Amniotic stem cell (primary cell): ENCODE data around the gene TRAPPC5.
A peak's percentile ranks its signal among the peaks of the same experiment; 100 is the strongest.
"Not testable (repeated sequence)": the region's sequence is repeated elsewhere in the genome, so short reads cannot be mapped to it uniquely, and the experiment has no call there.

Experiments used
- DNase-seq: peaks from one replicate; lab custom pipeline; 2025; lab: John Stamatoyannopoulos, UW

The TRAPPC5 gene

DNA sequence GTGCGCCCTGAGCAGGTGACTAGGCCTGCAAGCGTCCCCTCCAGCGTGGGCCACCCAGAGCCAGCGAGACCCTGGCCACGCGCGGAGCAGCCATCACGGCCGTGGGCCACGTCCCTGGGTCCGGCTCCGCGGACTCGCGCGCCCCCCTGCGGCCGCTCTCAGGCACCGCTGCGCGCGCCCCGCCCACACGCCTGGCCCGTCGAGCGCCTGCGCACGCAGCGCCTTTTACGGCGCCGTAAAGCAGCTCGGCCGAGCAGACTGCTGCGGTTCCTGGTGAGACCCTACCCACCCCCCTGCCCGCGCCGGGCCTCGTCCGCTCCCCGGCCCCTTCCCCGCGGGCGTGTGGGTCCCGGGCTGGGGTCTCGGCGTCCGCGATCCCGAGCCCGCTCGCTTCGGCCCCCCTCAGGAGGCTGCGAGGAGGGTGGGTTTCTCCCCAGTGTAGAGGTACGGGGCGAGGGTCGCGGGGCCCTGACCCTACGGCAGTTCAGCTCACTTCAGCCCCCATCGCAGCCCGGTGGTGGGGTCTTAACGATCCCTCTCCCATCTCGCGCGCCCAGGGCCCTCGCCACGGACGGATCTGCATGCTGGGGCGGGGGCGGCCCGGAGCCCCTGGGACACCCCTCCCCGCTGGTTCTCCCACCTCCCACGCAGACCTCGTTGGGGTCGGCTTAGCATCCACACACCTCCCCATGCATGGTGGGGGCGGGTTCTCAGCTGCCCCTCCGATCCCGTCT is at the start of gene TRAPPC5:
Gene TRAPPC5 (plus strand): TSS at position 228 of the 734 bp plus-strand sequence. CDS start 1,421 bp downstream, outside the sequence.
- DNase-seq = peak; percentile 57

GRCh38 chr19:7631577-7631976 is 49.1 kb upstream of the TRAPPC5 start:
- no peak for DNase-seq

DNA sequence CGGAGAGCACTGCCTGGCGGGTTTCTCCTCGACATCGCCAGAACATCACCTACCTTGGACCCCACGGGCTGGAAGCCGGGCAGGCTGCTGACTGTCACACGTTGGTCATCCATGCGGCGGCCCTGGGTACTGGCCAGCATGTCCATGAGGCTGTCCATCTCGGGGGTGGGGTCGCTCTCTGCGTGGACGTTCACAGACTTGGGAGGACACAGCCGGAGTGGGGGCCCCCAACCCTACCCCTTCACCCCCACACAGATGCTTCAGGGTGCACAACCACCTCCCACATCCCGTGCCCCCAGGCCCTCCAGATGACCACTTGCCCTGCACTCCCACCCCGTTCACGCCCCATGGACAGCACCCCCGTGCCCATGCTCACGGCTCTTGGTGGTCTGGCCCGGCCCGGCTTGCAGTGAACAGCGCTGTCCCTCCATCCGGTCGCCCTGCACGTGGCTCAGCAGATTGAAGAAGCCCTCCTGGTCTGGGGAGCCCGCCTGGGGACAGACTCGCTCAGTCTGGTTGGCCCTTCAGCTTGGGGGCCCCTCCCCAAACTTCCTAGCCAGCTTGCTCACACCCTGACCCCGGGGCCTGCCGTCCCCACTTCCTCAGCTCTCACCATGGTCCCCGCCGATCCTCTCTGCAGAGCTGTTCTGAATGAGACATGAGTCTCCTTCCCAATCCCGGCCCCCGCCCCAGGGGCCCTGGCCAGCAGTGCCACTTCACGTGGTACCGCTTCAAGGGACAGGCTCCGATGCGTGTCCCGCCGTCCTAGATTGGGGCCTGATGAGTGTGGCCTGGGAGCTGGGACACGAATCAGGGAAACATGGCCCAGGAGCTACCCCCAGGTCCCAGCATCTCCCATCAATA is 48.1 kb upstream of the TRAPPC5 start:
- no peak for DNase-seq

- DNase-seq = no peak
Observed at GRCh38 chr19:7633698-7634097, 46.9 kb upstream of the TRAPPC5 start, which contains the start of gene PCP2. TSS of gene PCP2 (minus strand) at chr19:7633719. CDS start at chr19:7633457, 262 bp downstream.

- DNase-seq = no peak
Observed at GRCh38 chr19:7635670-7636069, 45.0 kb upstream of the TRAPPC5 start.

DNA sequence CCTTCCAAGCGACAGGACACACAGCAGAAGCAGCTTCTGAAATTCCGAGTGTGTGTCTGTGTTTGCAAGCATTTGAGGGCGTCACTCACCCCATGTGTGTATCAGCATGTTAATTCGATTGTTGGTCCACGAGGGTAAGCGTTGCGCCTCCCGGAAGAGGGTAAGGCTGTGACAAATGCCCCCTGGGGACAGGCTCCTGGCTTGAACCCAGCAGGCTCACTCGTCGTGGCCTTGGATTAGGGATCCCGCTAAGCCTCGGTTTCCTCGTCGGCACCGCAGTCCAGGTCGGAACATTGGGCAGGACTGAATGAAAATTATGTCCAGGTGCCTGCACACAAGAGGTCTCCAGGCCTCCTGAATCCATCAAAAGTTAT is 44.3 kb upstream of the TRAPPC5 start:
- DNase-seq = no peak

DNA sequence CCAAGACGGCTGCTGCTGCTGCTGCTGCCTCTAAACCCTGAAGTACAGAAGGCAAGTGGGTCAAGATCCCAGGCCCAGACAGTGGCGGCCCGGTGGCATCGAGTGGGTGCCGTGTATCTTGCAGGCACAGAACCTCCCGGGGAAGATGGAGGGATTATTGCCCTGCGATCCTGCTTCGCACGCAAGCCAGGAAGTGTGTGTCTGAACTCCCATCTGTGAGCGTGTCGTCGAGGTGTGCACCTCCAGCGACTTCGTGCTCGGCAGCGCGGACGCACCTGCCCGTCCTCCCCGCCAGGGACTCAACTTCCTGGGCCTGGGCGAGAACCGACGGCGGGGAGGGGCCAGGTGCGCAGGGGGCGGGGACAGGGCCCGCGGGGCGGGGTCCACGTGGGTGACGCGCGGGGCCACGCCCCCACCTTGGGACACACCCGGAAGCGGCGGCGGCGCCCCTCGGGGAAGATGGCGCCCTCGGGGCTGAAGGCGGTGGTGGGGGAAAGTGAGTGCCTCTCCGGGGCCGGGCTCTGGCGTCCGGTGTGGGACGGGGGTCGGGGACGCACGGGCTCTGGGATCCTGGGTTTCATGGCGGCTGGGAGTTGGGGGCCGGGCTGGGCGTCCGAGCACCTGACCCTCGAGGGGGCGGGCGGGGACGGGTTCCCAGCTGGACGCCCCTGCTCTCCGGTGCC is 43.8 kb upstream of the TRAPPC5 start, which contains the start of gene STXBP2:
Gene STXBP2 (plus strand): TSS at position 420 of the 683 bp plus-strand sequence. CDS start 40 bp downstream, at position 460.
- no peak for DNase-seq

GRCh38 chr19:7637374-7638256 is 43.0 kb upstream of the TRAPPC5 start:
- no peak for DNase-seq

DNA sequence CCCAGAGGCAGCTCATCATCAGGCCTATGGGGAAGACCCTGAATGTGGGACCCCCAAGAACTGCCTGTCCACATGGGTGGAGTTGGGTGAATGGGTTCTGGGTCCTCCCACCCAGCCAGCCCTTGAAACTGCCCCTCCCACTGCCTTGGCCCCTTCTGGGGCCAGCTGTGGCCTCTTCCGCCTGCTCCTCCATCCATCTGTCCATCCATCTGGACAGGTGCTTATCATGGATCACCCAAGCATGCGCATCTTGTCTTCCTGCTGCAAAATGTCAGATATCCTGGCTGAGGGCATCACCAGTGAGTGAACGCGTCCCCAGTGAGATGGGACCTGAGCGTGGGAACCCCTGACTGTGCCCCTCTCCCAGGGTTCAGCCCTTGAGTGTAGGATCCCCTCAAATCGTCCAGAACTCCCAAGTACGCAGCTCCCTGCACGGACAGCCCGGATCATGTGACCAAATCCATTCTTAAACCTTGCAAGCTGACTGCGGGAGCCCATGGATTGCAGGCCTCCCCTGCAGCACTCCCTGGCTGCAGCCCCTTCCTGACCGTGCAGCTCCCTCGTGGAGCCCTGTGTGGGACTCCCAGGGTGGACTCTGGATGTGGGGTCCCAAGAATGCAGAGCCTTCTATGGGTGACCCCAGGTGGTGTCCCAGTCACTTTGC is 41.7 kb upstream of the TRAPPC5 start:
- no peak for DNase-seq

GRCh38 chr19:7639863-7640348 is 40.7 kb upstream of the TRAPPC5 start:
- no peak for DNase-seq

DNA sequence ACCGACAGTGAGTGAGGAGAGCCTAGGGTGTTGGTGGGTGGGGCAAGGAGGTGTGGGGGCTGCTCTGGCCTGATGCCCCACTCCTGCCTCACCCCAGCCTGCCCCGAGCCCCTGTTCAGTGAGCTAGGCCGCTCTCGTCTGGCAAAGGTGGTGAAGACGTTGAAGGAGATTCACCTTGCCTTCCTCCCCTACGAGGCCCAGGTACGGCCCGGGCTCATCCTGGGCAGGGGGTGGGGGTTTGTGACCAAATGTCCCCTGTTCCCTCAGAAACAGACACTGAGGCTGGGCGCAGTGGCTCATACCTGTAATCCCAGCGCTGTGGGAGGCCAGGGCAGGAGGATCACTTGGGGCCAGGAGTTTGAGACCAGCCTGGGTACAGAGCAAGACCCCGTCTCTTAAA is 39.8 kb upstream of the TRAPPC5 start:
- no peak for DNase-seq

- no peak for DNase-seq
Observed at GRCh38 chr19:7641290-7642276, 39.0 kb upstream of the TRAPPC5 start.

GRCh38 chr19:7642295-7643030 is 38.2 kb upstream of the TRAPPC5 start:
- no peak for DNase-seq

DNA sequence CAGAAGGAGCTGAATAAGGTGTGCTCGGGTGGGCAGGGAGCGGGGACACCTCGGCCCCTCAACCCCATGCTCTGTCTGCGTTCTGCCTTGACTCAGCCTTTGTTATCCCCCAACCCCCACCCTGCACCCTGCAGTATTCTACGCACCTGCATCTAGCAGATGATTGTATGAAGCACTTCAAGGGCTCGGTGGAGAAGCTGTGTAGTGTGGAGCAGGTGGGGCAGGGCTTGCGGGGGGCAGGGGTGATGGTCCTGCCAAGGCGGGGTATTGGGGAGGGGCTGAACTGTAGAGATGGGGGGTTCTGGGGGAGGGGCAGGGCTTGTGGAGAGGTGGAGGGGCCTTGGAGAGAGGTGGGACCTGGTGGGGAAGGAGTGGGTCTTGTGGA is 37.6 kb upstream of the TRAPPC5 start:
- DNase-seq = no peak

DNA sequence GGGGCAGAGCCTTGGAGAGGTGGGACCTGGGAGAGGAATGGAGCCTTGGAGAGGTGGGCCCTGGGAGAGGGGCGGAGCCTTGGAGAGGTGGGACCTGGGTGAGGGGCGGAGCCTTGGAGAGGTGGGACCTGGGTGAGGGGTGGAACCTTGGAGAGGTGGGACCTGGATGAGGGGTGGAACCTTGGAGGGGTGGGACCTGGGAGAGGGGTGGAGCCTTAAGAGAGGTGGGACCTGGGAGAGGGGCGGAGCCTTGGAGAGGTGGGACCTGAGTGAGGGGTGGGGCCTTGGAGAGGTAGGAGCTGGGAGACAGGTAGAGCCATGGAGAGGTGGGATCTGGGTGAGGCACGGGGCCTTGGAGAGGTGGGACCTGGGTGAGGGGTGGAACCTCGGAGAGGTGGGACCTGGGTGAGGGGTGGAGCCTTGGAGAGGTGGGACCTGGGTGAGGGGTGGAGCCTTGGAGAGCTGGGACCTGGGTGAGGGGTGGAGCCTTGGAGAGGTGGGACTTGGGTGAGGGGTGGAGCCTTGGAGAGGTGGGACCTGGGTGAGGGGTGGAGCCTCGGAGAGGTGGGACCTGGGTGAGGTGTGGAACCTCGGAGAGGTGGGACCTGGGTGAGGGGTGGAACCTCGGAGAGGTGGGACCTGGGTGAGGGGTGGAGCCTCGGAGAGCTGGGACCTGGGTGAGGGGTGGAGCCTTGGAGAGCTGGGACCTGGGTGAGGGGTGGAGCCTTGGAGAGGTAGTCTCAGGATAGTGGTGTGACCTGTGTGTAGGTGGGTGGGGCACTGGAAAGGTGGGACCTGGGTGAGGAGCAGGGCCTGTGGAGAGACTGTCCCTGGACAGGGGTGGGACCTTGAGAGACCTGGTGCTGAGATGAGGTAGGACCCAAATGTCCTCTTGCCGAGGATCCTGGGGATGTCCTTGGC is 36.7 kb upstream of the TRAPPC5 start:
- not testable (repeated sequence) for DNase-seq

GRCh38 chr19:7644550-7644877 is 36.1 kb upstream of the TRAPPC5 start:
- DNase-seq = no peak

DNA sequence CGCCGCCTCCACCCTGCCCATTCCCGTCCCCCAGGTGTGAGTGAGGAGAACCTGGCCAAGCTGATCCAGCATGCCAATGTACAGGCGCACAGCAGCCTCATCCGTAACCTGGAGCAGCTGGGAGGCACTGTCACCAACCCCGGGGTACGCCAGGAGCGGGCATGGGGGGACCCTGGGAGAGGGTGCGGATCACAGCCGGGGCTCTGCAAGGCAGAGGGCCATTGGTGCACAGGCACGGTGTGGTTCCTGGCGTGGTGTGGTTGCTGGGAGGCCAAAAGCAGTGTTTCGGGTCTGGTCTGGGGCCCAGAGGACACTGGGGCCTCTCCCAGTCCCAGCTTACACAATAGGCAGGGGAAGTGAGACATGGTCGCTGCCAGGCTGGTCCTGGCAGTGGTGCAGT is 35.5 kb upstream of the TRAPPC5 start:
- DNase-seq = no peak
